GM10266 (cell line): ENCODE data around the gene LRP1.

ENCODE experiments used
- DNase-seq: peaks from one replicate; pipeline ENCODE4 v3.0.0; 2012; ENCODE audit errors: extremely low spot score
- CTCF ChIP-seq: IDR thresholded peaks from 2 replicates; pipeline ENCODE4 v1.5.1; 2012; ENCODE audit warnings: mild to moderate bottlenecking, low read depth; ENCODE audit not compliant: control insufficient read depth, insufficient read depth; ENCODE audit errors: missing control alignments

The LRP1 gene

DNA sequence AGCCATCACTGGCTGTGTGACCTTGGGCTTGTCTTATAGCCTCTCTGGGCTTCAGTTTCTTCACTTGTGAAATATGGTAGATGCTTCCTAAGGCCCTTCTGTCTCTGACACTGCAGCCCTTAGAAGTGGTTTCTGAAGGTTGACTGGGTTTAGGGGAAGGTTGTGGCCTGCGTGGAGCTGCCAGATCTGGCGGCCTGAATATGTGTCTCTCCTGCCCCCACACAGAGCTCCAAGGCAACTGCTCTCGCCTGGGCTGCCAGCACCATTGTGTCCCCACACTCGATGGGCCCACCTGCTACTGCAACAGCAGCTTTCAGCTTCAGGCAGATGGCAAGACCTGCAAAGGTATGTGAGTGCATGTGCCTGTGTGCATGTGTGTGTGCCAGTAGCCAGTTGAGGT lies 15.2 kb downstream of the LRP1 start:
- TF ChIP-seq CTCF = no peak
- no peak for DNase-seq

DNA sequence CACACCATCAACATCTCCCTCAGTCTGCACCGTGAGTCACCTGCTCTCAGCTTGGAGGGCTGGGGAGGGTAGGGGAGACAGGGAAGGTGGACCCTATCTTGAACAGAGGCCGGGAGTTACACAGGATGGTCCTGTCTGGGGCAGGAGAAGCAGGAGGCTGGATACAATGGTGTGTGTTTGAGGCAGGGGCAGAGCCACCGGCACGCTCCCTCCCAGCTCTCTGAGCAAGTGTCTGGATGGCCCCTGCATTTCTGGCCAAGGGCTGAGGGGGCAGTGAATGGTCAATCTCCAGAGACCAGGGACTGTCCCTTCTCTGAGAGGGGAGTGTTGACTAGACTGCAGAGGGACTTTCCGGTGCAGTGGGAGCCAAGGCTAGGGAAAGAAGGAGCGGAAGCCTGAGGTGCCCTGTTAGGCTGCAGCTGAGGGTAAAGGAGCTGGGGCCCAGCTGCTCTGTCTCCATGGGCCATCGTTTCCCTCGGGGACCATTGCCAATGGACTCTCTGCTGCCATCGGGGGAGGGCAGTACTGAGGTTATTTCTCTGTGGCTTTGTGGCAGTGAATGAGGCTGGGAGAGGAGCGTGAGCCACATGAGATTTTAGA lies 17.3 kb downstream of the LRP1 start:
- no peak for TF ChIP-seq CTCF
- no peak for DNase-seq

- no peak for TF ChIP-seq CTCF
These were observed 17.8 kb downstream of the LRP1 start for GRCh38 chr12:57146092-57146491.

GRCh38 chr12:57146961-57147944 lies 19.0 kb downstream of the LRP1 start, which contains the start of gene LRP1-AS:
LRP1-AS (minus strand) TSS chr12:57147619.
- DNase-seq = no peak

More at GRCh38 chr12:57146092-57146491, 17.8 kb downstream of the LRP1 start:
- DNase-seq = no peak

DNA sequence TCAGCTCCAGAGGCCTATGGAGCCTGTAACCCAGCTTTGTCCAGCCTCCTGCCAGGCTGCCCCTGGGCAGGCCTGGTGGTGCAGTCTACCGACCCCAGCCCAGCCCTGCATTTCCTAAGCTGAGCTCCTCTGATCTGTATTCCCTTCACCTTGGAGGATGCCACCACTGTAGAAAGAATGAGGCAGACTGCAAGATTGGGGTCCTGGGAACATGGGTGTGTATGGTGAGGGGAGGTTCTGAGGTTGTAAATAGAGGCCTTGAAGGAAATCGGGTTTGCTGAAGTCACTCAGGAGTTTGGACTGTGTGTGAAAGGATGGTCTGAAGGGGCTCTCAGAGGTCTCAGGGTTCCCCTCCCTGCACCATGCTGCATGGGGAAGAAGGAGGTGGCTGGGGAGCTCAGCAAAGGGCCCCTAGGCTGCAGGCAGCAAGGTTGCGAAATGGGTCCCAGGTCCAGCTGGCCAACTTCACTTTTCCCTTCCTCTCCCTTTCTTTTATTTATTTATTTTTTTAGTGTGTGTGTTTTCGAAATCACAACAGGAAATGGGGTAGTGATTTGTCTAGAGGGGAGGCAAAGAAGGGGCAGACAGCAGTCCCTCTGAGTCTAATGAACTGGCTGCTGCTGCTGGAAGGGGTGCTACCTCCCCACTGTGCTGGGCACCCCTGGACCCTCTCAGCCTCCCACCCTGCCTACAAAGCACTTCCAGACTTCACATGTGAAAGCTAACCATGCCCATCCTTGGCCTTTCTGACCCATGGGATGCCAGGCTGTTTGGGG lies 20.4 kb downstream of the LRP1 start:
- DNase-seq = no peak
- TF ChIP-seq CTCF = no peak

More at GRCh38 chr12:57146961-57147944, 19.0 kb downstream of the LRP1 start, which contains the start of gene LRP1-AS:
- no peak for TF ChIP-seq CTCF

GRCh38 chr12:57149245-57149900 lies 21.1 kb downstream of the LRP1 start:
- no peak for DNase-seq
- TF ChIP-seq CTCF = no peak
